Thoracic aorta (tissue), 2 donors: Measurements from ENCODE around the gene CABP1. TPM values are rescaled to one million over a fixed set of nuclear protein-coding genes. Genes with fewer than 3 reads are reported as not detected.

Source experiments
- ATAC-seq: fragments of 150-250 bp; one replicate; pipeline ENCODE4 v1.8.0; 2017; ENCODE audit warnings: low read depth; ENCODE audit not compliant: insufficient number of reproducible peaks, low FRiP score
- DNase-seq: peaks from one replicate; pipeline ENCODE4 v3.0.0-alpha.2; 2020; ENCODE audit warnings: low spot score
- H3K27ac ChIP-seq, 2 donors: fragments of 200-600 bp; sonication (generic); 1 replicate in 1 of 2; 2 replicates in 1 of 2; pipeline ENCODE4 v1.5.1; 2016; ENCODE audit warnings: mild to moderate bottlenecking in 2 of 2, moderate library complexity in 2 of 2
- H3K27me3 ChIP-seq: fragments of 200-600 bp; sonication (generic); replicated peaks from 2 replicates; pipeline ENCODE4 v1.6.0; 2016; ENCODE audit warnings: mild to moderate bottlenecking; ENCODE audit not compliant: insufficient read depth
- H3K36me3 ChIP-seq: fragments of 200-600 bp; sonication (generic); one replicate; pipeline ENCODE4 v1.5.1; 2016
- H3K4me1 ChIP-seq, 2 donors: fragments of 200-600 bp; sonication (generic); 1 replicate in 1 of 2; 2 replicates in 1 of 2; pipeline versions ENCODE4 v1.5.1 to v1.6.0; 2016; ENCODE audit warnings: low read depth in 2 of 2, mild to moderate bottlenecking in 1 of 2; ENCODE audit not compliant: control insufficient read depth in 1 of 2
- H3K4me3 ChIP-seq: fragments of 200-600 bp; sonication (generic); 2 replicates; pipeline ENCODE4 v1.5.1; 2016; ENCODE audit warnings: mild to moderate bottlenecking
- H3K9me3 ChIP-seq: fragments of 200-600 bp; sonication (generic); 2 replicates; pipeline ENCODE4 v1.5.1; 2016
- total RNA-seq, 2 donors: library from RNA; depleted of rRNA; stranded (reverse); fragments of >200 nt; gene quantifications; one replicate each; pipeline versions ENCODE4 v1.1.0 to v1.2.3, GENCODE V29; 2016
- TF ChIP-seq, protein P1 (sequence below): fragments of 200-600 bp; sonication (generic); IDR thresholded peaks from one replicate; pipeline ENCODE4 v1.5.1; 2019; ENCODE audit warnings: antibody characterized with exemption

Gene CABP1
- total RNA-seq, 2 donors from 2014 or later = 1.4 TPM; not detected in 1

DNA sequence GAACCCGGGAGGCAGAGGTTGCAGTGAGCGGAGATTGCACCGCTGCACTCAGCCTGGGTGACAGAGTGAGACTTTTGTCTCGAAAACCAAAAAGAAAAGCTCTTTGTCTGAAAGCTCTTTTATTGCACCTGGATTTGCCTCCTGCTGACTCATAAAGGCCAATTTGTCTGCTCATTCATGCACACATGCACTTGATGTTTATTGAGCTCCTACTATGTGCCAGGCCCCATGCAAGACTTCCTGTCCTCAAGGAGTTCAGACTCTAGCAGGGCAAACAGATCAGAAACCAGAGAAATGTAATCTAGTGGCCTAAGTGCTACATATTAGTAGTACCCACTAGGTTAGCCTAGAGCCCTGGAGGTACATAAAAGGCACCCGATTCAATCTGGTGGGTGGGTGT lies 30.2 kb downstream of the CABP1 start:
- Histone ChIP-seq H3K27ac (no peak overlapping the region), H3K4me1 (peaks cover 3 to 10% of the 10 kb centered on the region in 2 donors), H3K27me3 (no peaks in the 10 kb centered on the region), H3K9me3 (no peaks in the 10 kb centered on the region), H3K4me3 (no peak overlapping the region), H3K36me3 (no peaks in the 10 kb centered on the region)
- TF ChIP-seq, protein P1, sequence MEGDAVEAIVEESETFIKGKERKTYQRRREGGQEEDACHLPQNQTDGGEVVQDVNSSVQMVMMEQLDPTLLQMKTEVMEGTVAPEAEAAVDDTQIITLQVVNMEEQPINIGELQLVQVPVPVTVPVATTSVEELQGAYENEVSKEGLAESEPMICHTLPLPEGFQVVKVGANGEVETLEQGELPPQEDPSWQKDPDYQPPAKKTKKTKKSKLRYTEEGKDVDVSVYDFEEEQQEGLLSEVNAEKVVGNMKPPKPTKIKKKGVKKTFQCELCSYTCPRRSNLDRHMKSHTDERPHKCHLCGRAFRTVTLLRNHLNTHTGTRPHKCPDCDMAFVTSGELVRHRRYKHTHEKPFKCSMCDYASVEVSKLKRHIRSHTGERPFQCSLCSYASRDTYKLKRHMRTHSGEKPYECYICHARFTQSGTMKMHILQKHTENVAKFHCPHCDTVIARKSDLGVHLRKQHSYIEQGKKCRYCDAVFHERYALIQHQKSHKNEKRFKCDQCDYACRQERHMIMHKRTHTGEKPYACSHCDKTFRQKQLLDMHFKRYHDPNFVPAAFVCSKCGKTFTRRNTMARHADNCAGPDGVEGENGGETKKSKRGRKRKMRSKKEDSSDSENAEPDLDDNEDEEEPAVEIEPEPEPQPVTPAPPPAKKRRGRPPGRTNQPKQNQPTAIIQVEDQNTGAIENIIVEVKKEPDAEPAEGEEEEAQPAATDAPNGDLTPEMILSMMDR = no peak
- DNase-seq = no peak
- no peak for ATAC-seq

DNA sequence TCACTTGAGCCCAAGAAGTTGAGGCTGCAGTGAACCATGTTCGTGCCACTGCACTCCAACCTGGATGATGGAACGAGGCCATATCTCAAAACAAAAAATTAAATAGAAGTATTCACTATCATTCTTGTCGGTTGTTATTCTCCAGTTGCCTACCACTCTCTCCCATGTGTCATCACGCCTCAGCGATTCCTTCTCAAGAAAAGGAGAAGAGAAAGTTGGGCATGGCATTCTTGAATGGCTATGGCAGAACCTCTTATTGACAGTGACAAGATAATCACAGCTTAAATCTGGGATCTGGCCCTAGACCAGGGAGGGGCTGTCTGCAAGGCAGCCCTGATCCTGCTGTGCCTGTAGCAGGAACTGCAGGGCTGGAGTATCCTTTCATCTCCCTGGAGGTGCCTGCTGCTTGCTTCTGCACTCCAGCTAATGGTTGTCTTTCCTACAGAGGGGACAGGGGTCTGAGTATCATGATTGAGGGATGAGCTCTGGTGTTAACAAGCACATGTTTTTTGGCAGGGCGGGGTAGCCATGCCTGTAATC lies 33.7 kb downstream of the CABP1 start:
- no peak overlapping the region for H3K4me3 ChIP-seq
- H3K36me3 ChIP-seq = no peaks in the 10 kb centered on the region
- H3K27ac ChIP-seq = no peak overlapping the region
- DNase-seq (no peak), ATAC-seq (no peak)
- H3K9me3 ChIP-seq = no peaks in the 10 kb centered on the region
- TF ChIP-seq, protein P1 = no peak
- peaks cover 3 to 5% of the 10 kb centered on the region in 2 donors for H3K4me1 ChIP-seq
- H3K27me3 ChIP-seq = no peaks in the 10 kb centered on the region

DNA sequence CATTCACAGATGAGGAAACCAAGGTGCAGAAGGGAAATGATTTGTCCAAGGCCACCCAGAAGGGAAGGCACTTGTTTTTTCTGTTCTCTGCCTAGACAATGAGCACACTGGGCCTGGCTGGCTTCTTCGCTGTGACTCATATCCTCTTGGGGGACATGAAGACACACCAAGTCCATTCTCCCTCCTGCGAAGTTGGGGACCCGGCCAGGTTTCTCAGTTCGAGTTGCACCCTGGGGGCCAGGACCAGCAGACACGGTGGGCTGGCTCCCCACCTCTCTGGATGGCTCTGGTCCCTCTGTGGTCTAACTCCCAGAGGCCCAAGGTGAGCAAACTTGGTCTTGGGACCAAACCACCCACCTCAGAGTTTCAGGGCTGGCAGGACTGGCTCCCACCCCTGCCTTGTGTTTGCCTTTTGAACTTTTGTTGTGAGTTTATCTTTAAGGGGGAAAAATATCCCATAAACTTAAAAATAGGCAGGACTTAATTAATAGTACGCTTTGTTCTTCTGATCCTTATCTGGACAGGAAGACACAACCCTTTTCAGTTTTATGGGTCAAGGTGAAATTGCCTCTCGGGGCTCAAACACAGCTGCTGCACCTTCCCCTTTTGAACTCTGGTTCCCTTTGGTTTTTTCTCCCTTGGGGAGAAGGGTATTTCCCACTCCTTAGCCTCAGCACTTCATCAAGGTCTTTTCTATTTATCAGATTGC lies 37.5 kb downstream of the CABP1 start:
- Histone ChIP-seq H3K9me3 (no peaks in the 10 kb centered on the region), H3K36me3 (no peaks in the 10 kb centered on the region), H3K27me3 (no peaks in the 10 kb centered on the region), H3K27ac (no peak overlapping the region), H3K4me3 (no peak overlapping the region), H3K4me1 (no peaks in the 10 kb centered on the region)
- DNase-seq = no peak
- ATAC-seq = no peak
- TF ChIP-seq, protein P1 = no peak

DNA sequence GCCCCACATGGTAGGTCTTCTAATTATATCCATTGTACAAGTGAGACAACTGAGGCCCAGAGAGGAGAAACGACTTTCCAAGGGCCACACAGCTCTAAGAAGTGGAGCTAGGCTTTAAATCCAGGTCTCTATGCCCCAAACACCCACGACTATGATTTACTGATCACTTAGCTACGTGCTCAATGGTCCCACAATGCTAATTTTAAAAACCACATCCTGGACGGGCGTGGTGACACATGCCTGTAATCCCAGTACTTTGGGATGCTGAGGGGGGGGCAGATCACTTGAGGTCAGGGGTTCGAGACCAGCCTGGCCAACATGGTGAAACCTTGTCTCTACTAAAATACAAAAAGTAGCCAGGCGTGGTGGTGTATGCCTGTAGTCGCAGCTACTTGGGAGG lies 38.1 kb downstream of the CABP1 start:
- Histone ChIP-seq H3K27me3 (no peaks in the 10 kb centered on the region), H3K9me3 (no peaks in the 10 kb centered on the region), H3K4me3 (no peak overlapping the region), H3K36me3 (no peaks in the 10 kb centered on the region), H3K4me1 (no peaks in the 10 kb centered on the region), H3K27ac (no peak overlapping the region)
- no peak for ATAC-seq
- no peak for DNase-seq
- TF ChIP-seq, protein P1 = no peak

DNA sequence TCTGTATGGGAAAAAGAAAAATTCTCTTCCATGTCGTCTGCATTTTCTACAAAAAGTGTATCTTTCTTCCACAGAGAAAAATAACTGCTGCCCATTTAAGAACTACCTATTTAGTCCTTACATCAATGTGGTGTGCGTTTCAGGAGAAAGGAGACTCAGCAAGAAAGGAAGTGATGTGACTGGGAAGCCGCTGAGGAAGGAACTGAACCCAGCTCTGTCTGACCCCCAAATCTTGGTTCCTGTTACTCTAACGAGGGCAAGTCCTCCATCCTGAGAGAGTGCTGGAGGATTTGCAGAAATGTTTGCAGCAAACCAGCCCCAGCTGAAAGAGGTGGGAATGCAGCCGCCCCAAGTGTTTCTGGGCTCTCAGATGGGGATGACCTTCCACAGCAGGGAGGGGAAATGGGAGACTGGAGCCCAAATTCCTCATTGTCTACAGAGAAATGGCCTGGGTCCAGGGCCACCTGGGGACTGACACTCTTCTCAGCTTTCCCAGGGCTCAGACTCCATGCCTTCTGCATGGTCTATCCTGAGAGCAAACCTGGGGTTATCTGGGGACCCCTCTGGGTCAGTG lies 39.8 kb downstream of the CABP1 start:
- DNase-seq (no peak), ATAC-seq (no peak)
- TF ChIP-seq, protein P1 = no peak
- Histone ChIP-seq H3K27ac (no peak overlapping the region), H3K9me3 (no peaks in the 10 kb centered on the region), H3K27me3 (no peaks in the 10 kb centered on the region), H3K4me3 (no peak overlapping the region), H3K36me3 (no peaks in the 10 kb centered on the region), H3K4me1 (no peaks in the 10 kb centered on the region)
